ENCODE data around the gene CRLF2.
"Not testable (repeated sequence)": the region's sequence is repeated elsewhere in the genome, so short reads cannot be mapped to it uniquely, and the experiment has no call there.

CRLF2 gene

GRCh38 chrX:1185561-1185960 is 26.9 kb downstream of the CRLF2 start:
- H3K4me1 ChIP-seq (ENCODE audit: control insufficient read depth in 1 of 2, insufficient read depth in 1 of 2, low read depth in 1 of 2, low read length in 1 of 2): no peaks in the 10 kb centered on the region
- no peak overlapping the region for H3K27ac ChIP-seq
- H3K36me3 ChIP-seq: no peaks in the 10 kb centered on the region
- H3K4me3 ChIP-seq (ENCODE audit: low read depth in 1 of 2, low read length in 1 of 2): no peak overlapping the region
- TF ChIP-seq, protein P1, sequence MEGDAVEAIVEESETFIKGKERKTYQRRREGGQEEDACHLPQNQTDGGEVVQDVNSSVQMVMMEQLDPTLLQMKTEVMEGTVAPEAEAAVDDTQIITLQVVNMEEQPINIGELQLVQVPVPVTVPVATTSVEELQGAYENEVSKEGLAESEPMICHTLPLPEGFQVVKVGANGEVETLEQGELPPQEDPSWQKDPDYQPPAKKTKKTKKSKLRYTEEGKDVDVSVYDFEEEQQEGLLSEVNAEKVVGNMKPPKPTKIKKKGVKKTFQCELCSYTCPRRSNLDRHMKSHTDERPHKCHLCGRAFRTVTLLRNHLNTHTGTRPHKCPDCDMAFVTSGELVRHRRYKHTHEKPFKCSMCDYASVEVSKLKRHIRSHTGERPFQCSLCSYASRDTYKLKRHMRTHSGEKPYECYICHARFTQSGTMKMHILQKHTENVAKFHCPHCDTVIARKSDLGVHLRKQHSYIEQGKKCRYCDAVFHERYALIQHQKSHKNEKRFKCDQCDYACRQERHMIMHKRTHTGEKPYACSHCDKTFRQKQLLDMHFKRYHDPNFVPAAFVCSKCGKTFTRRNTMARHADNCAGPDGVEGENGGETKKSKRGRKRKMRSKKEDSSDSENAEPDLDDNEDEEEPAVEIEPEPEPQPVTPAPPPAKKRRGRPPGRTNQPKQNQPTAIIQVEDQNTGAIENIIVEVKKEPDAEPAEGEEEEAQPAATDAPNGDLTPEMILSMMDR (IDR thresholded peaks at IDR 0.05): no peak
- no peaks in the 10 kb centered on the region for H3K27me3 ChIP-seq
- no peaks in the 10 kb centered on the region for H3K9me3 ChIP-seq

- Histone ChIP-seq H3K4me1 (ENCODE audit: control insufficient read depth in 1 of 2, insufficient read depth in 1 of 2, low read depth in 1 of 2, low read length in 1 of 2) (no peaks in the 10 kb centered on the region), H3K9me3 (no peaks in the 10 kb centered on the region), H3K36me3 (no peaks in the 10 kb centered on the region), H3K4me3 (ENCODE audit: low read depth in 1 of 2, low read length in 1 of 2) (no peak overlapping the region), H3K27me3 (no peaks in the 10 kb centered on the region), H3K27ac (no peak overlapping the region)
- TF ChIP-seq, protein P1 (IDR thresholded peaks at IDR 0.05): no peak
Observed at GRCh38 chrX:1182211-1182610, 30.2 kb downstream of the CRLF2 start.

DNA sequence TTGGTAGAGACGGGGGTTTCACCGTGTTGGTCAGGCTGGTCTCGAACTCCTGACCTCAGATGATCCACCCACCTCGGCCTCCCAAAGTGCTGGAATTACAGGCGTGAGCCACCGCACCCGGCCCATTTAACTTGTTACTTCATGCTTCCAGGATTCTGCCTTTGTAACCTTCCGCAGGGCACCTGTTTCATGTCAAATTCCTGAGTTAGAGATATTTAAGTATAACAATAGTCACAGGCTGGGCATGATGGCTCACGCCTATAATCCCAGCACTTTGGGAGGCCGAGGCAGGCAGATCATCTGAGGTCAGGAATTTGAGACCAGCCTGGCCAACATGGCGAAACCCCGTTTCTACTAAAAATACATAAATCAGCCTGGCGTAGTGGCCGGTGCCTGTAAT is 30.8 kb downstream of the CRLF2 start:
- H3K27me3 ChIP-seq; H3K27ac ChIP-seq; H3K4me1 ChIP-seq (ENCODE audit: control insufficient read depth in 1 of 2, insufficient read depth in 1 of 2, low read depth in 1 of 2, low read length in 1 of 2); H3K4me3 ChIP-seq (ENCODE audit: low read depth in 1 of 2, low read length in 1 of 2); H3K36me3 ChIP-seq; H3K9me3 ChIP-seq: not testable (repeated sequence)

DNA sequence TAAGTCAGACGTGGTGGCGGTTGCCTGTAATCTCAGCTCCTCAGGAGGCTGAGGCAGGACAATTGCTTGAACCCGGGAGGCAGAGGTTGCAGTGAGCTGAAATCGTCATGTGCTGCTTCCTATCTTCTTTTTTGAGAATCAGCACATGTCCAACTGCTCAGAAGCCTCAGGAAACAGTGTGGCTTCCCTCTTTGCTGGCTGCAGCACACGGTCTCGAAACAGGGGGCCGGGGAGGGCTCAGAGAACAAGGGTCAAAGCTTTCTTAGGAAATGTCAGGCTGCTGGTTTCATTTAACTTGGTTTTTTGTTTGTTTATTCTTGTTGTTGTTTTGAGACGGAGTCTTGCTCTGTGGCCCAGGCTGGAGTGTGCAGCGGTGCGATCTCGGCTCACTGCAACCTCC is 31.3 kb downstream of the CRLF2 start:
- Histone ChIP-seq H3K9me3 (no peaks in the 10 kb centered on the region), H3K27me3 (no peaks in the 10 kb centered on the region), H3K36me3 (no peaks in the 10 kb centered on the region), H3K4me3 (ENCODE audit: low read depth in 1 of 2, low read length in 1 of 2) (no peak overlapping the region), H3K4me1 (ENCODE audit: control insufficient read depth in 1 of 2, insufficient read depth in 1 of 2, low read depth in 1 of 2, low read length in 1 of 2) (no peaks in the 10 kb centered on the region), H3K27ac (no peak overlapping the region)
- TF ChIP-seq, protein P1 (IDR thresholded peaks at IDR 0.05): no peak

DNA sequence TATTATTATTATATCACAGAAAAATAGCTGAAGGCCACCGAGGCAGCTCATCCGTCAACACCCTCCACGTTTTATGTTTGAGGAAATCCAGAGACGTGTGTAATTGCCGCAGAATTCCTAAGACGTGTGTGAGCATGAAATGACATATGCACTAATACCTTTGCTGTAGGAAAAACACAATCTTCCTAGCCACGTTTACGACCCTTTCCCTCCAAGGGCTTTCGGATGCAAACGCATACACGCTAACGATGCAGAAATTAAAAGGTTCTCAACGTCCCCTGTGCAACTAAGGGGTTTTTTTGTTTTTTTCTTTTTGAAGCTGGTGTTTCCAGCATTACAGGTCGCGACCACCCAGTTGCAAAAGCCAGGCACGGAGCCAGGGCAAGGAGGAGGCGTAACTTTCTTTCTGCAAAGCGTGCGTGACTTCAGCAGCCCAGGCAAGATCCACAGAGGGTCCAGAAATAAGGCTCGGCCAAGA is 33.8 kb downstream of the CRLF2 start:
- no peaks in the 10 kb centered on the region for H3K36me3 ChIP-seq
- TF ChIP-seq, protein P1 (IDR thresholded peaks at IDR 0.05): no peak
- no peaks in the 10 kb centered on the region for H3K27me3 ChIP-seq
- H3K27ac ChIP-seq: no peak overlapping the region
- H3K4me3 ChIP-seq (ENCODE audit: low read depth in 1 of 2, low read length in 1 of 2): no peak overlapping the region
- no peaks in the 10 kb centered on the region for H3K4me1 ChIP-seq (ENCODE audit: control insufficient read depth in 1 of 2, insufficient read depth in 1 of 2, low read depth in 1 of 2, low read length in 1 of 2)
- no peaks in the 10 kb centered on the region for H3K9me3 ChIP-seq

GRCh38 chrX:1176531-1177320 is 35.7 kb downstream of the CRLF2 start:
- not testable (repeated sequence) for H3K4me3 ChIP-seq (ENCODE audit: low read depth in 1 of 2, low read length in 1 of 2); H3K9me3 ChIP-seq; H3K27ac ChIP-seq; H3K36me3 ChIP-seq; H3K4me1 ChIP-seq (ENCODE audit: control insufficient read depth in 1 of 2, insufficient read depth in 1 of 2, low read depth in 1 of 2, low read length in 1 of 2); H3K27me3 ChIP-seq

DNA sequence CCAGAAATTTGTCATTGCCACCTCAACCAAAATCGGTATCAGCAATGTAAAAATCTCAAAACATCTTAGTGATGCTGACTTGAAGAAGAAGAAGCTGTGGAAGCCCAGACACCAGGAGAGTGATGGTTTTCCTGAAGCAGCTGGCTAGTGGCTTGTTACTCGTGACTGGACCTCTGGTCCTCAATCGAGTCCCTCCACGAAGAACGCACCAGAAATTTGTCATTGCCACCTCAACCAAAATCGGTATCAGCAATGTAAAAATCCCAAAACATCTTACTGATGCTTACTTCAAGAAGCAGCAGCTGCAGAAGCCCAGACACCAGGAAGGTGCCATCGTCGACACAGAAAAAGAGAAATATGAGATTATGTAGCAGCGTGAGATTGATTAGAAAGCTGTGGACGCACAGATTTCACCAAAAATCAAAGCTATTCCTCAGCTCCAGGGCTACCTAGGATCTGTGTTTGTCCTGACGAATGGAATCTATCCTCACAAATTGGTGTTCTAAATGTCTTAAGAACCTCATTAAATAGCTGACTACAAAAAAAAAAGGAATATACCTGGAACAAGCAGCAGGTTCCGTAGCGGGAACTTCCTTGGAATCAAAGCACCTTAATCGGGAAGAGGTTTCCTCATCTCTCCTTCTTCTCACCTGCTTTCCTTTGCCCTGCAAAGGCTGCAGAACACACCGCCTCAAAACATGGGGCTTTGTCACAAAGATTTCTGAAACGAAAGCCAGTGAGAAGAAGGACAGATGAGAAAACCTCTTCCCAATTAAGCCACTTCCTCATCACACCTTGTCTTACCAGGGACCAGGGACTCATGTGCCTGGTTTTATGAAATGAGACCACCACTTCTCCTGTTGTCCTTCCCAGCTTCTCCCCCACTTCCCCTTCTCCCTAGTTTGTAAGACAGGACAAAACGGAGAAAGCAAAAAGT is 37.6 kb downstream of the CRLF2 start:
- H3K36me3 ChIP-seq; H3K27me3 ChIP-seq; H3K4me3 ChIP-seq (ENCODE audit: low read depth in 1 of 2, low read length in 1 of 2); H3K9me3 ChIP-seq; H3K4me1 ChIP-seq (ENCODE audit: control insufficient read depth in 1 of 2, insufficient read depth in 1 of 2, low read depth in 1 of 2, low read length in 1 of 2); H3K27ac ChIP-seq: not testable (repeated sequence)

DNA sequence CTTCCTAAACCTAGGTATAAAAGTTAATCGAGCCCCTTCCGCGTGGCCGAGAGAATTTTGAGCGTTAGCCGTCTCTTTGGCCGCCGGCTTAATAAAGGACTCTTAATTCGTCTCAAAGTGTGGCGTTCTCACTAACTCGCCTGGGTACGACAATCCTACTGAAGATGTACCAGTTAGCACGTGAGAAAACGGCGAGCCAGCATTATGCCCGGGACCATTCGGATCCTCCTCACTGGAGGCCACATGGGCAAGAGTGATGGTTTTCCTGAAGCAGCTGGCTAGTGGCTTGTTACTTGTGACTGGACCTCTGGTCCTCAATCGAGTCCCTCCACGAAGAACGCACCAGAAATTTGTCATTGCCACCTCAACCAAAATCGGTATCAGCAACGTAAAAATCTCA is 39.0 kb downstream of the CRLF2 start:
- H3K4me1 ChIP-seq (ENCODE audit: control insufficient read depth in 1 of 2, insufficient read depth in 1 of 2, low read depth in 1 of 2, low read length in 1 of 2); H3K4me3 ChIP-seq (ENCODE audit: low read depth in 1 of 2, low read length in 1 of 2); H3K27me3 ChIP-seq; H3K27ac ChIP-seq; H3K36me3 ChIP-seq; H3K9me3 ChIP-seq: not testable (repeated sequence)

Measured in neutrophil (primary cell).